ENCODE results near the gene PLXDC2.

The PLXDC2 gene

DNA sequence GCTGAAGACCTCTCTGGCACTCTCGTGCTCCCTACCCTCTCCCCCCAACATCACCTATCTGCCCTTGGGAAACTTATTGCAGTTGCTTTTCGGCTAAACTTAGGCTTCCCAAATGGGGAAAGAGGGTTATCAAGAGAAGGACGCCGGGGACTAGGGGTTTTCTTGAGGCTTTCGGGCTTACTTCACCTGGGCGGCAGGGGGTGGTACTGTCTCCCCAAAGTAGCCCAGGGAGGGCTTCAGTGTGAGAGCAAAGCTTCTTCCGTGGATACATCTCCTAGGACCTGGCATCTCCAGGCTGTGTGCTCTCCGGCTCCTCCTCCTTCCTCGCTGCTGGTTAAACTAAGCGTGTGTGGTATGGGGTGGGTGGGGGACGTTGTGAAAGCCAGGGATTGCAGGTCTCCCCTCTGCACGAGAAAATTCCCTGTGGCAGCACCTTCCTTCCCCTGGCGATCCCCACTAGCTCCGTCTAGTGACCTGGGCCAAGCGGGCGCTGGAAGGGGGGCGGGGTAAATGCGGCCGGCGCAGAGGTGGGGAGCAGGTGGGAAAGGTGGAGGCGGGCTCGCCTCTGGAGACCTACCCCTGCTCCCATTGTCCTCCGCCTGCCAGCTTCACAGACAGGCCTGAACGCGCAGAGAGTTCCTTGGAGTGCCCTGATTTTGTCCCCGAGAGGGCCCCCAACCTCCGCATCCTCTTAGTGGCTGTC is 1.1 kb downstream of the PLXDC2 start:
- no peak for DNase-seq

DNA sequence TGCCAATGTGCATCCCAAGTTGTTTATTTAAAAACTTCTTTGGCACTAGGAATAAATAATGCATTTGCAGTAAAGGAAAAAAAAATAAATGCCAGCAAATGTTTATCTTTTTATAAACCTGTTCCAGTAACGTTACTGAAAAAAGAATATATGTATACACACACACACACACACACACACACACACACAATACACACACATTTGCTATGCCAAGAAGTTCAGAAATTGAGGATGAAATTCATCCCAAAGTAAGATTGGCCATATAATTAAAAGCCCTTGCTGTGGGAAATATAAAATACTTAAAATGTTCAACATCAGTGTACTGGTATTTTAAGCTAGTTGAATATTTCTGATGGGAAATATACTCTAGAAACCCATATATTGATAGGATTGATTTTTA is 2.6 kb downstream of the PLXDC2 start:
- no peak for DNase-seq

DNA sequence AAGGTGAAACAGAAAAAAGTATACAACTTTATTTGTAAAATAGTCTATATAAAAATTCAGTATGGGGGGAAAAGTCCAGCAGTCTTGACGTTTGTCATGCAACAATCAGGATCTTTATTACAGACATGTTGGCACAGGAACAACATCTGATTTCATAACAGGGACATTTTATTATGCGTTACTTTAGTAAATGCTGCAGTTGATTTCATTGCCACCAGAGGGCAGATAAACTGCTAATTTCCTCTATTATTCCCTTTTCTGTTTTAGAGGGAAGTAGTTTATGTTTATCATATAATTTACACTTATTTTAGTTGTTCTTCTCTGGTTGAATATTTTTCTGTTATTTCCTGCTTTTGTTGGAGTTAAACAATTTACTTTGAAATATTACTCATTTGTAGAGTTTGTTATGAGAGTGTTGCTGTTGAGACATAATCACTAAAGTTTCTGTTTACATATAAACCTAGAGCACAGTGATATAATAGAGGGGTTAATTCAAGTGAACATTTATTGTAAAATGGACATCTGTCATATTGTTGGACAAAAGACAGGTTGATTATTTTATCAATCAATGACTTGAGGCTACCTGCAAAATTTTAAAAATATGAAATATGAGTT is 3.3 kb downstream of the PLXDC2 start:
- no peak for DNase-seq

DNA sequence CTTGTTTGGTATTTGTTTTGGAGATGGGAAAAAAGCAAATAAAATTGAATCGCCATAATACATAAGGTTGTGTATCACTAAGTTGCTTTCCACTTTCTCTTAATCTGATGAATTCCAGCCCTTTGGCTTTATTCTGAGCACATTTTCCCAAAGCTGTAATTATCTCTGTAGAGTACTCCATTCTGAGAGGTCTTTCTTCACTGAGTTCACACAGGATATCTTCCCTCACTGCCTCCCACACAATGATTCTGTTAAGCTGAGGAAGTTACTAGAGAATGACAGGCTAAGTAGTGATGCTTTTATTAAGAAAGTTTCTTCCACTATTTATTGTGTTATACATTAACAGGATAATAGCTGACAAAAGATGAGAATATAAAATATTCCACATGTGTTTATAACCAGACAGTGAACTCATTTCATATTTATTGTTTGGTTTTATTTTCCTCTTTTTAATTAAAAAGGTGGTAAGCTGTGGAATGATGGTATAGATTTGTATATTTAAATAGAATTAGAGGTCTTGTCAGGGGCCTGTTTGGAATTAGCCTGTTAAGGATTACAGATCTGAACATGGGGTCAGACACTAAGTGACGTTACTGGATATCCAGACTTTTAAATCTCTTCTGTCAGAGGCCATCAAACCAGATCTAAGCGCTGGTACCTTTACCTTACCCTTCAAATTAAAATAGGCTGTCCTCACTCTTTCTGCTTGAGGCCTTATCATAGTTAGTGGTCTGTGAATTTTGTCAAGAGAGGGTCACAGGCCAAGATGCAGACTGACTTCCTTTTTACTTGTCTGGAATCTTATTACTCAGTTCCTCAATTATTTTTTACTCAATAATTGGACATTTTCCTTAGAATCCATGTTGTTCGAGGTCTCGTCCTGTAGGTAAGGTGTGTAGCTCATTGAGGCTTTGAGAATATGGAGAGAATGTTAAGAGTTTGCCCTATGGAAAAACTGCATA is 8.4 kb downstream of the PLXDC2 start:
- no peak for DNase-seq

DNA sequence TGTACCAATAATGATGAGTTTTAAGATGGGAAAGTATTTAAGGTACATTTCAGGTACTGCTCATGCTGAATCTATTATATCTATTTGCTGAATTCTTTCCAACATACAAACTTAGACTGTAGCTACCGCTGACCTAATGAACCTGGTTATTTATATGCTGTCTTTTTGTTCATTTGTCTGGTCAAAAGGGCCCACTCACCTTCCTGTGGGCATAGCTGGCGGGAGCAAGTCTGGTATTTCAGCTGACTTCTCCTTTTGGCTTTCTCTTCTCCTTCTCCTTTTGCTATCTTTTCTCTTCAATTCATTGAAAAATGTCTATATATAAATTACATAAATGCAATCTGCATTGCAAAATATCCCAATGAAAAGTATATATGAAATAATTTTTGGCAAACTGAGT is 9.5 kb downstream of the PLXDC2 start:
- no peak for DNase-seq

DNA sequence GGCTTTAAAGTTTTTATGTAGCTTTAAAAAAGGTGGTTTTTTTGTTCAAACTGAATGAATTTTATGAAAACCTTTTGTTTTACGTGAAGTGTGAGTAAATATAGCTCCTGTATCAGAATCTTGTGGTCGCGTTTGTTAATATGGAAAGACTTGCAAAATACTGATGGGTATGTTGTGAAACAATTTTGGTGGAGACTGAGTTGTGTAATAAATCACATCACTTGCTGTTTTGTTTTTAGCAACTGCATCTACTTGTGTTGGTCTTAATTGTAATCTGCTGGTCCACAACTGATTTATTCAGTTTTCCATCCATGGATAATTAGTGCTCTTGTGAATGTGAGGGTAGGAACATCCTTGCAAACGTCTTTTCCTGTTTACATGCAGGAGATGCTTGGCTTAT is 10.5 kb downstream of the PLXDC2 start:
- no peak for DNase-seq

DNA sequence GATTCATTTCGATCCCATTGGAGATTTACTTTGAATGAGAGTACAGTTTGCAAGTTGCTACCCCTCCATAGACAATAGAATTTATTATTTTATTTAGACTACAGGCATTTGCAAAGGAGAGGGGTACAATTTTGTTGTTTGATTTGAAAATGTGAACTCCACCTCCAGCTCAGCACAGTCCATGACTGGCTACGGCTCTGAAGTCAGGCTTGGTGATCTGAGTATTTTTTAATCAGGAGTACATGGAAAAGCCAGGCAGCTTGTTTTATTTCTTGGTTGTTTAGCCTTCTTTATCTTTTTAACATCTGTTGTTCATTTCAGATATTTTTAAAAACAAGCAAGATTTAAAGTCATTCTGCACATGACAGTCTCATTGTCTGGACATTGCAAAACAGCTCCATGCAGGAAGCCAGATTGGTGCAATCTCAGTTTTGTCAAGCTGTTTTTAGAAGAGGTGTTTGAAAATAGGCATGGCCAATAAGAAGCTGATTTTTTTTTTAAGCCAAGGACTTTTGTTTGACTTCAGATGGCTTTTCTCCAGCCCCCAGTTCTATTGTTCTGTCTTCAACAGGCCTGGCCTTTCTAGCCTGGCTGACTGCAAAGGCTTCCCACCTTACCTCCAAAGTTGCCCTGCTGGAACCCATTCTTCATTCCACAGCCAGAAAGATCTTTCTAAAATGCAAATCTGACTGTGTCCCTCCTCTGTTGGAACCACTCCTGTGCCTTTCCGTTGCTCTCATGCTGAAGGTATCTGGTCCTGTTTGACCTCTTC is 12.2 kb downstream of the PLXDC2 start:
- no peak for DNase-seq

DNA sequence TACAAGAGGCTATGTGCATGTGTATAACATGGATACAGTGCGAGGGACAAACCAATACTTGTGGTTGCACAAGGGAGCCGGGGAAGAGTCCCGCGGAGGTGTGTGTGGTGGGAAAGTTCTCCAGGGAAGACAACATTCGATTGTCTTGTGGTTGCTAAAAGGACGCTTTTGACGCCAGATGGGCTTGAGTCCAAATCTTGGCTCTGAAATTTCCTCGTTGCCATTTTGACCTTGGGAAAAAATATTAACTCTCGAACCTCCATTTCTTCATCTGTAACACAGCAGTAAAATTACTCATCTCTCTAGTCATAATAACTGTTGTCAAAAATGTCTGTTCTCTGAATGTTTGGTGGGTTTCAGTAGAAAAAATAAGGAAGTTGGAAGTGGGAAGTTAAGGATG is 16.5 kb downstream of the PLXDC2 start:
- no peak for DNase-seq

DNA sequence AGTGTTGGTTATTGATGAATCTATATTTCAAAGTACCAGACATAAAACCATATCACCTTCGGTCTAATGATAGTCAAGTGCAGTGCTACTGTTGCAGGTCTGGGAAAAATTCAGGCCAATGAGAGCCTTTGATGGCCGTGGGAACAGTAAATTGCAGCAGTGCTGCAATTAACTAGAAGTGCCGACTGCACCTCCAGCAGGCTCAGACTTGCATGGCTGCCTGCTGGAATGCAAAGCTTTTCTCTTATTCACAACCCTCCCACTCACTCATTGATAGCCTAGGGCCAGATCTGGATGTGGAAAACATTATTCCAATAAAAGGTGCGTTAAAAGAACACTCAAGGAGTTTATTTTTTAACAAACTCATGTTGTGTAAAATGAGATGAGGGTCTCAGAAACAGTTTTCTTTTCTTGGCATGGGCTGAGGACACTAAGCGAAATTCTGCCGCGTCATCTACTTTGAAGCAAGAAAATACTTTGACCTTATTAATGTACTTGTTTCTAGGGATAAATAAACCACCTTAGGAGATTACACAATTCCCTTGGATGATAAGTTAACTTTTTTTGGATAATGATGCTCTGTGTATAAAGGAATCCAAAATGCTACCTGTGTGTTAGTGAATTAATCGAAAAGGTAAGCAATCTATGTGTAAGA is 17.1 kb downstream of the PLXDC2 start:
- DNase-seq: no peak

DNA sequence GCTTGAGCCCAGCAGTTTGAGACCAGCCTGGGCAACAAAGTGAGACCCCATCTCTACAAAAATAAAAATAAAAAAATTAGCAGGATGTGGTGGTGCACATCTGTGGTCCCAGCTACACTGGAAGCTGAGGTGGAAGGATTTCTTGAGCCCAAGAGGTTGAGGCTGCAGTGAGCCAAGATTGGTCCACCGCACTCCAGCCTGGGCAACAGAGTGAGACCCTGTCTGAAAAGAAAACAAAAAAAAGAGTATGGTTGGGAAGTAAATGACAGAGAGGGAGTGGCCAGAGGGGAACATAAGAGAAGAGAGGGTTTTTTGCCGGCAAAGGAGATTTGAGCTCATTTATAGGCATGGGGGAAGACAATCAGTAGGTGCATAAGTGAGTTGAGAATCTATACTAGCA is 19.7 kb downstream of the PLXDC2 start:
- DNase-seq: no peak

DNA sequence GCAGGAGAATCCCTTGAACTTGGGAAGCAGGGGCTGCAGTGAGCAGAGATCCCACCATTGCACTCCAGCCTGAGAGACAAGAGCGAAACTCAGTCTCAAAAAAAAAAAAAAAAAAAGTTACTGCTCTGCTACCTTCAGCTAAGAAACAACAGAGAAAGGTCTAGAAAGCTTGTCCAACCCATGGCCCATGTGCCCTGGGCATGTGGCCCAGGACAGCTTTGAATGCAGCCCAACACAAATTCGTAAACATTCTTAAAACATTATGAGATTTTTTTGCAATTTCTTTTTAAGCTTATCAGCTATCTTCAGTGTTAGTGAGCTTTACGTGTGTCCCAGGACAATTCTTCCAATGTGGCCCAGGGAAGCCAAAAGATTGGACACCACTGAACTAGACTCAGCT is 22.9 kb downstream of the PLXDC2 start:
- no peak for DNase-seq

DNA sequence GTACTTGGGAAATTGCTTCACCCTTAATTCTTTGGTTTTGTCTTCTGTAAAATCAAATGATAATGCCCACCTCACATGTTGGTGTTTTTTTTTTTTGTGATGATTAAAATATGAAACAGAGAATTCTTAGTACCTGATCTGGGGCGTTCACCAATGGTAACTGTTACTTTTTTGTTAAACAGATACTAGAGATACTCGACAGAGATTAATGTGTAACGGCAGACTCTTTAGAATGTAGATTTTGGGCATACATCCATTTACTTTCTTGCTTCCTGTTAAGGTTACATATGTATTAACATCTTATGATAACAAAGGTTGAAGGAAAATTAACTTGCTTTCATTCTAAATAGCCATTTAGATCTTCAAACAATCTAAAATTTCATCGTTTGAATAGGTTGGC is 23.3 kb downstream of the PLXDC2 start:
- no peak for DNase-seq

DNA sequence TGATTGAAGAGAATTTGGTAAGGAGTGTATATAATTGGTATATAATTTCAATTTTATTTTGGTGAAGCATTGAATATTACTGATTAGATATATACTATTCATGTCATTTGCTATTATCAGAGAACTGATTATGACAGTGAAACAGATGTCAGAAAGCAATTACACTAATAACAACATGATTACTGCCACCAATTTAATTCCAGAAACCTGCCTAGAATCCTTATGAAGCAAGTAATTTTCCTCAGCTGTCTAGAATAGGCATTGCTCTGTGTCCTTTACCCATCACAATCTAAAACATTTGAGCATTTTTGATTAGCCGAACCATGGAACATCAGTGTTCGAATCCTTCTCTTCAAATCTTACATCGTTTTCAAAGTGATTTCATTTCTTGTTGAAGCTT is 24.5 kb downstream of the PLXDC2 start:
- no peak for DNase-seq

DNA sequence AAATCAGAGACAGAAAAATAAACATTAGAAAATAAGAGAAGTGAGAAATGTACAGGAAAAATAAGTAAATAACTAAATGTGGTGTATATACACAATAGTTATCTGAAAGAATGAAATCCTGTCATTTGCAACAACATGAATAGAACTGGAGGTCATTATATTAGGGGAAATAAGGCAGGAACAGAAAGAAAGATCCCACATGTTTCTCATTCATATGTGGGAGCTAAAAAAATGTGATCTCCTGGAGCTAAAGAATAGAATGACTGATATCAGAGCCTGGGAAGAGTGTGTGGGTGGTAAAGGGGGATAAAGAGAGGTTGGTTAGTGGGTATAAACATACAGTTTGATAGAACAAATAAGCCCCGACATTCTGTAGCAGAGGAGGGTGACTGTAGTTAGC is 27.3 kb downstream of the PLXDC2 start:
- no peak for DNase-seq

DNA sequence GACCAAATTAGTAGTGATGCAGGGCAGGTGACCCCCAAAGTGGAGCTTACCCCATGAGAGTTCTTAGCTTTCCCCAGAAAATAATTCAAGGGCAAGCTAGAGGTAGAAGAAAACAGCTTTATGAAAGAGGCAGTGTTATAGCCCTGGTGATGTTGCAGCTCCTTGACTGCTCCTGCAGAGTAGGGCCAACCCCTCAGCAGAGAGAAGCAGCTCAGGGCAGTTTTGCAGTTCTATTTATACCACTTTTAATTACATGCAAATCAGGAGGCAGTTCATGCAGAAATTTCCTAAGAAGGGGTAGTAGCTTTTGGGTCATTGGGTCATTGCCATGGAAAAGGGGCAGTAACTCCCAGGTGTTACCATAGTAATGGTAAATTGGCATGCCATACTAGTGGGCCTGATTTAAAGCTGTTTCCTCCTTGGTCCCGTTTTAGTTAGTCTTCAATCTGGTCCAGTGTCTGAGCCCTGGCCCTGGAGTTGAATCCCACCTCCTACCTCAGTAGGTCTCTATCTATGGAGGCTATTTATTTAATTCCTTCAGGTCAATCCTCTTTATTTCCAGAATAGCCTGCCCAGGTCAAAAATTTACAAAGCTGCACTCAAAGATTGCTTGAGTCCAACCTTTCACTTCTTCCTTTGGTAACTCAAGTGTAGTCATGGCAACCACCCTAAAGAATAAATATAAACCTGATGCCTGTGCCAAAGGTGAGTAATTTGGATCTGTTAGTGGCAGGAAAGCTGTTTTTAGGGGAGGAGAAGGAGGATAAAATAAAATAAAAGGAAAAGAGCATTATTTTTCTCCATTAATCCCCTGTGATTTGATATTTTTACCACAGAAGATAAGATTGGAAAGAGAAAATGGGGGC is 29.5 kb downstream of the PLXDC2 start:
- no peak for DNase-seq

DNA sequence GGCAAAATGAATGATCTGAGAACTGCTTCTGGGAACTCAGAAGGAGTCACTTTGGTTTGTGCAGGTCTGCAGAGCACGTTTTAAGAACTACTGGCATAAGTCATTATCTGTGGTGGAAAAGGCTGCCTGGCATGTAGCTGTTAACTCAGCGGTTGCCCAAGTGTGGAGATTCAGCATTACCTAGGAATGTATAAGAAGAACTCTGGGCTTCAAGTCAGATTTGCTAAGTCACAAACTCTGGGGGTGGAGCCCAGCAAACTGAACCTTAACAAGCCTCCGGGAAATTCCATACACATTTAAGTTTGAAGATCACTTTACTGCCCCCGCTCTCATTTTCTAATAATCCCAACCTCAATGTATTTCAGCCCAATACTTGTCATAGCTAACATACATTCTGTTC is 31.1 kb downstream of the PLXDC2 start:
- no peak for DNase-seq

DNA sequence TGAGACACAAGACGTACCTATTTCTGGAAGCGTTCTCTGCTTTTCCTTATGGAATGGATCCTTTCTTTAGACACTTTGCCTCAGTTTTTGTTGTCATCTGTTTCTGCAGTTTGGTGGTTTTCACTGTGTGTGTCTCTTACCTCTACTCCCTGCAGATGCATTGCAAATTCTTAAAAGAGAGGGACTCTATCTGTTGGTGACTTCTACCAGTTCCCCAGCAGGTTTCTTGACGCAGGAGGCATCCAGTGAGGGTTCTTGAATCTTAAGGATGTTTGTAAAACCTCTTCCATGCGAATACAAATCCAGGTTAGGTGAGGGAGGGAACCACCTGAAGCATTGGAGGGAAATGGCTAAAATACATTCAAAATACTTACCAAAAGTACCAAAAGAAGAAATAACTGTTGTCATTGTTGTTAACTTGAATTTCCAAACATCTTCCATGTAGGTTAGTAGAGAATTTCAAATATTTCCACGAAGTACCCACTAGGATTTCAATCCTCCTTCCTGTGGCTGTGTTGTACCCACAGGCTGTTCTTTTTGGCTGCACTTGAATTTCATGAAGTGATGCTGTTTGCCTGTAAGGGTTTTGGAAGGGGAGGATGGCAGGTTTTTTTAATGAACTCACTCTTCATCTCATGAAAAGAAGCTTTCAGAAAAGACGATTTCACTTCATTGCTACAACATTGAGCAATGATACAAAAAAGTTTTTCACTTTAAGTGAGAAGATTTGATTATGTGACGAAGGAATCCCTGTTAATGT is 32.2 kb downstream of the PLXDC2 start:
- DNase-seq: no peak

DNA sequence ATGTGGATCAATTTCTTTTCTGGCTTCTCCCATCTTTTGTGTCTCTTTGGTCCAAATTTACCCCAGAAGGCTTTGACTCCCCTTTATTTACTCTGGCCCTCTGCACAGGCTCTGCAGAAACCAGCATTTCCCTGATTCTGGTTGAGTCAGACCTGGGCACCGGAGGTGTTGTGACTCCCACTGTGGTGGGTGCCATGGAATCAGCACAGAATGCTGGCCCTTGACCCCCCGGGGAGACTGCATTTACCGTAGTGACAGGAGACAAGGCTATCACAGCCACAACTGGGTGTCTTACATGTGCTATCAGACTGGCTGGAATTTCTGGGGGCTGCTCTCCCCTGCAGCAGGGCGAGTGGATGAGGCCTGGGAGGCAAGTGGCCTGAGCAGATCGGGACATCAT is 37.6 kb downstream of the PLXDC2 start:
- DNase-seq: no peak

DNA sequence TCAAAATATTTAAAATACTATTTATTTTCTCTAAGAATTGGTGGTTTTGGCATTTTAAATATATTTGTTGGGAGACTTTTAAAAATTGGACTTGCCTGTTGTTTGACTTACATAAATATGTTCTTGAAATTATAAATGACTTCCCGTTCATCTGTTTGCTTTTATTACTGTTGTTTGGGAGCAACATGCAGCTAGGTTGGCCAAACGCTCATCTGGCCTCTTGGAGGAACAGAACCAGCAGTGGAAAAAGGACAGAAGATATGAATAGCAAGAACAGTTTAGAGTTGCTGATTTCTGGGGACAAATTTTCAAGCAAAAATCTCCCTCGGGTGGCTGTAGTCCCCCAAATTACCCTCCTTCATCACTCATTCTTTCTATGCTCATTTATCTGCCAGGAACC is 41.6 kb downstream of the PLXDC2 start:
- no peak for DNase-seq

DNA sequence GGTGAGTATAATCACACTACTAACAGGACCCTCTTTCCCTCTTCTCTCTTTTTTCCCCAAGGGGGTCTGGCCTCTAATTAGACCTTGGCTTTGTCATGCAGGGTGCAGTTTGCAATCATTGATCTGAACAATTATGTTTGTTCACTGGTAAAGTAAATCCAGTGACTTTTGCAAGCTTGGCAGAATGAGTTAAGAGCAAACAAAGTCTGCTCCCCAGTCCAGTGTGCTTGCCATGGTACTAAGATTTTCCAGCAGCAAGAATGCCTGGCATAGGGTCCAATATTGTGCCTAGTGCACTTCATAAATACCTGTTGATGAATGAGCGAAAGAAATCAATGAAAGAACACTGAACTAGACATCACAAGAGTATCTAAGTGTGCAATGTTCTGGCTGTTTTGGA is 43.9 kb downstream of the PLXDC2 start:
- DNase-seq: no peak
